Osteocyte (in vitro differentiated cells): ENCODE data around the gene RFX2. TPM values are rescaled to one million over a fixed set of nuclear protein-coding genes. Genes with fewer than 3 reads are reported as not detected.
A peak's percentile ranks its signal among the peaks of the same experiment; 100 is the strongest.

ENCODE experiments used
- DNase-seq: peaks from one replicate; pipeline ENCODE4 v3.0.0; 2021; ENCODE audit warnings: mixed read lengths; ENCODE audit not compliant: unreplicated experiment; ENCODE audit errors: extremely low spot score
- H3K27ac Mint-ChIP-seq: one replicate; pipeline ENCODE4 v1.8.0; 2021; ENCODE audit warnings: mild to moderate bottlenecking, mixed read lengths; ENCODE audit not compliant: unreplicated experiment
- H3K27me3 Mint-ChIP-seq: one replicate; pipeline ENCODE4 v1.8.0; 2021; ENCODE audit warnings: mixed read lengths; ENCODE audit not compliant: unreplicated experiment
- H3K36me3 Mint-ChIP-seq: one replicate; pipeline ENCODE4 v1.8.0; 2021; ENCODE audit warnings: mixed read lengths; ENCODE audit not compliant: unreplicated experiment
- H3K4me1 Mint-ChIP-seq: one replicate; pipeline ENCODE4 v1.8.0; 2021; ENCODE audit warnings: mixed read lengths; ENCODE audit not compliant: unreplicated experiment
- H3K4me3 Mint-ChIP-seq: one replicate; pipeline ENCODE4 v1.8.0; 2021; ENCODE audit warnings: mild to moderate bottlenecking, moderate library complexity, mixed read lengths; ENCODE audit not compliant: unreplicated experiment
- H3K9me3 Mint-ChIP-seq: one replicate; pipeline ENCODE4 v1.8.0; 2021; ENCODE audit warnings: mixed read lengths; ENCODE audit not compliant: unreplicated experiment
- CTCF ChIP-seq: fragments of 200-600 bp; sonication (generic); IDR thresholded peaks from 2 replicates; pipeline ENCODE4 v1.5.0; 2021; ENCODE audit warnings: antibody characterized with exemption, mild to moderate bottlenecking, moderate library complexity
- total RNA-seq: library from RNA; stranded (reverse); gene quantifications from 2 replicates; pipeline ENCODE4 v1.2.1, GENCODE V29; 2021

Gene RFX2
- total RNA-seq, 1 donor from 2014 or later: 5.3 TPM

- no peak for TF ChIP-seq CTCF
- Mint-ChIP-seq H3K27ac (peak overlapping the region; percentile 19), H3K9me3 (no peaks in the 10 kb centered on the region), H3K4me3 (no peak overlapping the region), H3K36me3 (no peaks in the 10 kb centered on the region), H3K27me3 (no peaks in the 10 kb centered on the region), H3K4me1 (peaks cover 41% of the 10 kb centered on the region)
- DNase-seq: no peak
Measured at GRCh38 chr19:6068711-6069110, 41.6 kb downstream of the RFX2 start.

- Mint-ChIP-seq H3K36me3 (no peaks in the 10 kb centered on the region), H3K27me3 (no peaks in the 10 kb centered on the region), H3K4me3 (no peak overlapping the region), H3K27ac (peak overlapping the region; percentile 91), H3K9me3 (no peaks in the 10 kb centered on the region), H3K4me1 (peaks cover 41% of the 10 kb centered on the region)
- no peak for TF ChIP-seq CTCF
- DNase-seq: no peak
Measured at GRCh38 chr19:6067975-6068374, 42.3 kb downstream of the RFX2 start.

GRCh38 chr19:6066661-6067646 lies 43.3 kb downstream of the RFX2 start:
- no peaks in the 10 kb centered on the region for H3K27me3 Mint-ChIP-seq
- no peak overlapping the region for H3K4me3 Mint-ChIP-seq
- H3K27ac Mint-ChIP-seq: peak overlapping the region; percentile 91
- H3K4me1 Mint-ChIP-seq: peaks cover 38% of the 10 kb centered on the region
- TF ChIP-seq CTCF: no peak
- H3K9me3 Mint-ChIP-seq: no peaks in the 10 kb centered on the region
- H3K36me3 Mint-ChIP-seq: no peaks in the 10 kb centered on the region
- DNase-seq: peak; percentile 95

GRCh38 chr19:6065685-6066374 lies 44.5 kb downstream of the RFX2 start:
- no peaks in the 10 kb centered on the region for H3K36me3 Mint-ChIP-seq
- DNase-seq: no peak

More at GRCh38 chr19:6065685-6066374, 44.5 kb downstream of the RFX2 start:
- H3K27me3 Mint-ChIP-seq: no peaks in the 10 kb centered on the region
- peak overlapping the region; percentile 91 for H3K27ac Mint-ChIP-seq
- TF ChIP-seq CTCF: no peak
- H3K4me3 Mint-ChIP-seq: no peak overlapping the region
- H3K9me3 Mint-ChIP-seq: no peaks in the 10 kb centered on the region
- H3K4me1 Mint-ChIP-seq: peaks cover 26% of the 10 kb centered on the region
